GM19438 (cell line): ENCODE data around the gene PRSS36.

ENCODE experiments used
- ATAC-seq: cut with Tn5 transposase; IDR thresholded peaks from one replicate; pipeline ENCODE4 v1.9.1; 2021; ENCODE audit warnings: low read depth; ENCODE audit not compliant: unreplicated experiment

The PRSS36 gene

DNA sequence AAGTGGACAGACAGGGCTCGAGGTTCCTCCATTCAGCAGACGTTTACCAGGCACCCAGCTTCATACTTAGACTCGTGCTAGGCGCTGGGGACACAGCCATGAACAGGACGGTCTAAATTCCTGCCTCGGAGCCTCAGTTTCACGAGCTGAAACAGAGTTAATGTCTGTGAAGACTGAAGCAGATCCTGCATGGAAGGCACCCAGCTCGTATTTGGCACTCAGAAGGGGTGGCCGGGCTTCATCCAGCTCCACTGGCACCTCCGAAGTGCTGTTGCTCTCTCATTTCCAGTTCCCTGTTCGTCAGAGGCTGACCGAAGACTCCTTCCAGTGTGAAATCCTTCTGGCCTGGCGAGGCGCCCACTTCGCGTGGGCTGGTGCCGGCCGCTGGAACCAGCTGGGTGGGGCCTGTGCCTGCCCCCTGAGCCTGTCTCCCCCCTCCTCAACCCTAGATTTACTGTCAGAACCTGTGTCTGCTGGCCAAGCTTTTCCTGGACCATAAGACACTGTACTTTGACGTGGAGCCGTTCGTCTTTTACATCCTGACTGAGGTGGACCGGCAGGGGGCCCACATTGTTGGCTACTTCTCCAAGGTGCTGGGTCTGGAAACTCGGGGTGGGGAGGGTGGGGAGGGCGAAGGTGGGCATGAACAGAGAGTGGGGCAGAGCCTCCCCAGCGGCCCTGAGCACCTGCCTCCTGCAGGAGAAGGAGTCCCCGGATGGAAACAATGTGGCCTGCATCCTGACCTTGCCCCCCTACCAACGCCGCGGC is 20.1 kb downstream of the PRSS36 start:
- no peak for ATAC-seq

DNA sequence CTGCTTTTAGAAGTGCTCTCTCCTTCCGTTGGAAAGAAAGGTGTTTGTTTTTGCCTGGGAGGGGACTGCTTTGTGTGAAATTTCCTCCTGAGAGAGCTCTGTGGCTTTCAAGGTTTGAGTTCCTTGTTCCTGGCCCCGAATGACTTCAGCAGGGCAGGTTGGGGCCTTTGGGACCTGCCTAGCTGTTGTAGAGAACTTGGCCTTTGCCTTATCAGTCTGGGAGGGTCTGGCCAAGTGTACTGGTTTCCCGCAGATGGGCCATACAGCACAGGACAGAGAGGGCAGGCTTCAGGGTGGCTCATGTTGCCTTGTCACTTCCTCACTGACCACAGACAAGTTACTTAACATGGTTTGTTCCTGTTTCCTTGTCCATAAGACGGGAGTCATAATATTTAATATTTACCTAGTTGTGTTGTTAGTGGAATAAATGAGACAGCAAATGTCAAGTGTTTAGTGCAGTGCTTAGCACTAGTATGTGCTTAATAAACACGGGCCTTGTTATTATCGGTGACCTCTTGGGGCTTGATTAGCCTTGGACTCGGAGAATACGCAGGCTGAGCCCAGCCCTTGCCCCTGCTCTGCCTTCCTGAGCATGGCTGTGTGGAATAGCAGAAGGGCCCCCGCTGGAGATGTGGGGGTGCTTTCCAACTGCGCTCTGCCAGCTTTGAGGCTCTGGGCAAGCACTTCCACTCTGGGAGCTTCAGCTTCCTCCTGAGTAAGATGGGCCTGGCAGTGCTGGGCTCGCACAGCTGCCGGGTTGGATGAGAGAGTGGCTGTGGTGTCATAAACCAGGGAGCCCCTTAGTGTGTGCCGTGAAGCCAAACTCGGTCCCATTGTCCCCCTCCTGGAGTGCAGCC is 20.9 kb downstream of the PRSS36 start:
- no peak for ATAC-seq

DNA sequence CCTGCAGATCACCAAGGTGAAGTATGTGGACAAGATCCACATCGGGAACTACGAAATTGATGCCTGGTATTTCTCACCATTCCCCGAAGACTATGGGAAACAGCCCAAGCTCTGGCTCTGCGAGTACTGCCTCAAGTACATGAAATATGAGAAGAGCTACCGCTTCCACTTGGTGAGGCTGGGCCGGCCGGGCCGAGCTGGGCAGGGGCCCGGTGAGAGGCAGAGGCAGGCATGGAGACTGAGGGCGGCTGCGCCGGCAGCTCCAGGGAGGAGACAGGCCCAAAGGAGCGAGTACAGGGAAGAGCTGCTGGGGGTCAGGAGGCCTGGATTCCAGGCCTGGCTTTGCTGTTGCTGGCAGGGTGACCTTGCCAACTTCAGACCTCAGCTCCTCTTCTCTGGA is 22.7 kb downstream of the PRSS36 start:
- no peak for ATAC-seq

DNA sequence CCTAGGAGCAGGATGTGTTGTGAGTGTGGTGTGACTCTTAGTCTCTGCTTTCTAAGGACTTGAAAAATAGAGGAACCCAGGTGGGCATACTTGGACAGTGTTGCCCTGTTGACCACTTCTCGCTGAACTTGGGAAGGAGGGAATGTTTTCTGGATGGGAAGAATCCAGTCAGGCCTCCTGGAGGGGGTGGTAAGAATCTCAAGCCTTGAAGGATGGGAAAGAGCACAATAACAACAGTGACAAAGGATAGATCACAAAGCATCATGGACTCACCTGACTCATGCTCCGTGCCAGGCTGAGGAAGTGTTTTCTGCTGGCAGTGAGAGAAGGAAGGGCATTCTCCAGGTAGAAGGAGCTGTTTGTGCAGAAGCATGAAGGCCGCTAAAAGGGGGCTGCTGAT is 24.0 kb downstream of the PRSS36 start:
- ATAC-seq: no peak

DNA sequence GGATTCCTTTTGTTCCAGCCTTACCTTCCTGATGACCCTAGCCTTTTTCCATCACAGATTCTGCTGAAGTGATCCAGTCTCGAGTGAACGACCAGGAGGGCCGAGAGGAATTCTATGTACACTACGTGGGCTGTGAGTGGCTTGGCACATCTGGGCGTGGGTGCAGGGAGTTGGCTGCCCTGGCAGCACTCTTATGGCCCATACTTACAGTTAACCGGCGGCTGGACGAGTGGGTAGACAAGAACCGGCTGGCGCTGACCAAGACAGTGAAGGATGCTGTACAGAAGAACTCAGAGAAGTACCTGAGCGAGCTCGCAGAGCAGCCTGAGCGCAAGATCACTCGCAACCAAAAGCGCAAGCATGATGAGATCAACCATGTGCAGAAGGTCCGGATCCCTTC is 29.7 kb downstream of the PRSS36 start:
- no peak for ATAC-seq

DNA sequence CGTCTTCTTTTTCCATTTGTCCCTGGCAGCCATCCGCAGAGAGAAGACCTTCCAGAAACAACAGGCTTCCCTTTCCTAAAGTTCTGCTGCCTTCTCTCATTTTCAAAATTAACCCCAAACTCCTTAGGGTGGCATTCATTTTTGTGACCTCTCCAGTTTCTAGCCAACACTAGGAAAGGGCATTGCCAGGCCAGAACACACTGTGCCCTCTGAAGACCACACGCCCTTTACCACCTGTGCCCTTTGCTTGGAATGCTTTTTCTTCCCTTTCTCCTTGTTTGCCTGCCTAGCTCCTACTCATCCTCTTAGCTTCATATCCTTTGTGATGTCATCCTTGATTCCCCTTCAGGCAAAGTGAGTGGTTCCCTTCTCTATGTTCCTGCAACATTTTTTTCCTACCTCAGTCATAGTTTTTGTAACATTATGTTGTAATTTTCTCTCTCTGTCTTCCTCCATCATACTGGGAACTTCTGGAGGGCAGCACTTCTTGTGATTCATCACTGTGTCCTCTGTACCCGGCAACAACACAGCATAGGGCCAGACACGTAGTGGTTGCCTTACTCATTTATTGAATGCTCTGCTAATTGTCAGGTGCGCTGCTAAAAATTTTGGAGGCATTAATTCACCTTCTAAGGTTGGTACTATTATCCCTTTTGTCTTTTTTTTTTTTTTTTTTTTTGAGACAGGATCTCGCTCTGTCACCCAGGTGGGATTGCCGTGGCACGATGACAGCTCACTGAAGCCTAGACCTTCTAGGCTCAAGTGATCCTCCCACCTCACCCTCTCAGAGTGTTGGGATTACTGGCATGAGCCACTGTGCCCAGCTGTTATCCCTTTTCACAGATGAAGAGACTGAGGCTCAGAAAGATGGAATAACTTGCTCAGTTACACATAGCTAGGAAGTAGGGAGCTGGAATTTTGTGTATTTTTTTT is 31.4 kb downstream of the PRSS36 start:
- ATAC-seq: no peak

DNA sequence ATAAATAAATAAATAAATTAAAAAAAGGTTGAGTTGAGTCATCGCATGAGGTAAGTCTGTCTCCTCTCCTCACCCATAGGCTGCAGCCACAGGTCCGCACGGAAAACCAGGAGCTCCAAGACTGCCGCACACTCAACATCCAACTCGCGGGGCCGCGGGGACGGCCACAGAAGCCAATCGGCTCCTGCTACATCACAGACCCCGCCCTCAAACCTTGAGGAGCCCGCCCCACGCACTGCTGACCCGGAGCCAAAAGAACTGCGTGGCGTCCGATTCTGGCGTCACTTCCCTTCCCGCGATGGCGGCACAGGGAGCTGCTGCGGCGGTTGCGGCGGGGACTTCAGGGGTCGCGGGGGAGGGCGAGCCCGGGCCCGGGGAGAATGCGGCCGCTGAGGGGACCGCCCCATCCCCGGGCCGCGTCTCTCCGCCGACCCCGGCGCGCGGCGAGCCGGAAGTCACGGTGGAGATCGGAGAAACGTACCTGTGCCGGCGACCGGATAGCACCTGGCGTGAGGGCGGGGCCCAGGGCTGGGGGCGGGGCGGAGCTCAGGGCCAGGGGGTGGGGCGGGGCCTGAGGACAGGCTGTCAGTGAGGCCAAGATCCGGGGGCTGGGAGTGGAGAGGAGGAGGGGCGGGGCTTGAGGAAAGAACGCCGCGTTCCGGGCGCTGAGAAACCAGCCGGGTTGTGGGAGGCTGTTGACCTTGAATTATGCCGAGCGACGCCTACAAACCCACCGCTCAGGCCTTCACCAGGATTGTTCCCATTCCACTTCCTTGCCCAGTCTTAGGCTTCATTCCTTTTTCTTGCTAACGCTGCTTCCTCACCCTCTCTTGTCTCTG is 32.3 kb downstream of the PRSS36 start, which contains the start of gene KAT8:
Gene KAT8 (plus strand): TSS at position 281 of the 839 bp plus-strand sequence. CDS start 18 bp downstream, at position 299.
- peak; percentile 91 for ATAC-seq

DNA sequence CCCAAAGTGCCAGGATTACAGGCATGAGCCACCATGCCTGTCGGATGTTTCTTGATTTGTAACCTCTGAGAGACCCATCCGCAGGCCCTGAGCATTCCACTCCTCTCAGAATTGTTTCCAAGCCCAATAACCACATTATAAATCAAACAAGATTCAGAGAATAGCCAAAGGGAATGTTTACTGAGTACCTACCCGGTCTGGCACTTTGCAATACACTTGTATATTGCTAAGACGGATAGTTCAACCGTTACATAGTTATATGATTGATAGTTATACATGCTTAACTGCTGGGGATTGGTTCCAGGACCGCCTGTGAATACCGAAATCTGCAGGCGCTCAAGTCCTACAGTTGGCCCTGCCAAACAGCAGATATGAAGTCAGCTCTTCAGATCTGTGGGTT is 35.4 kb downstream of the PRSS36 start:
- no peak for ATAC-seq

DNA sequence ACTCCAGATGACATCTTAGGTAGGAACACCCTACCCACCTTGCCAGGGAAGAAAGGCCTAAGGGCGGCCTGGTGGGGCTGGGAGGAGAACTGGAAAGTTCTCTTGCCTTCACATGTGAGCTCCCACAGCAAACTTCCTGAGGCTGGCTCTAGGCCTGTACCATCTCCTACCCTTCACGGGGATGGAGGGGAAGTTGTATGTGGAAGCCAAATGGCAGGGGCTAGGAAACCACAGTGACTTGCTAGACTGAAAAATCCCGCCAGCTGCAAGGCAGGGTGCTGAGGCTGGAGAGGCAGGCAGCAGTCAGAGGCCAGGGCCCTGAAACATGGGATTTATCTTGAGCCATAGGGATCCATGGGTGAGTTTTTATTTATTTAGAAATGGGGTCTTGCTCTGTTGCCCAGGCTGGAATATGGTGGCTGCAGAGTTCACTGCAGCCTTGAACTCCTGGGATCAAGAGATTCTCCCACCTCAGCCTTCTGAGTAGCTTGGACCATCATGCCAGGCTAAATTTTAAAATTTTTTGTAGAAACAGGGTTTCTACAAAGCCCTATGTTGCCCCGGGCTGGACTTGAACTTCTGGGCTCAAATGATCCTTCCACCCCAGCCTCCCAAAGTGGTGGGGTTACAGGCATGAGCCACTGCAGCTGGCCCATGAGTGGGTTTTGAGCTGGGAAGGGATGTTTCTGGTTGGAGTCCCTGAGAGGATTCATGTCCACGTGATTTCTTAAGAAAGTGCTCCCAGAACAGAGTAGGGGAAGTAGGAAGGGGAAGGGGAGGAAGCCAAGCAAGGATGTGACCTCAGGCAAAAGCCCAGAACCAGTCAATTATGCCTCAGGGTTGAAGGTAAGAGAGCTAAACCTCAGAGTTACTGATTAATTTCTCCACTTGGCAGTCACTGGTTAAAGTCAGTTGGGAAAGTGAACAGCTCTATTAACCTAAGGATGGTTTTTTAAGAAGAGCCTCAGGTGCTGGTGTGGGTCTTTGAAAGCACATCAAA is 36.4 kb downstream of the PRSS36 start:
- no peak for ATAC-seq

DNA sequence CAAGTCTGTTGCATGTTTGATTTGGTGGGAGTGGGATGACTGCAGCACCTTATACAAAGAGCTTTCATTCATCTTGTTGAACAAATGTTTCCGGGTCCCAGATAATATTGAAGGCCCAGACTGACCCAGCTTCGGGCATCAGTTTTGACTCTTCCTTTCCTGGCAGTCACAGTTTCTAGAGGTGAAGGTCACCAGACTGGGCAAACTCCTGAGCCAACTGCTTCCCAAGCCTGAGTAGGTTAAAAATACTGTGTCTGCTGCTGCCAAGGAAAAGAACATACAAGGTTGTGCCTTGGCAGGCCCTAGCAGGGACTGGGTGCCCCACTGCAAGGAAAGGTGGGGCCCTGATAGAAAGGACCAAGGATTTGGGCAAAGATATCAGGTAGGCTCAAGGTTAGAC is 37.2 kb downstream of the PRSS36 start:
- ATAC-seq: no peak

DNA sequence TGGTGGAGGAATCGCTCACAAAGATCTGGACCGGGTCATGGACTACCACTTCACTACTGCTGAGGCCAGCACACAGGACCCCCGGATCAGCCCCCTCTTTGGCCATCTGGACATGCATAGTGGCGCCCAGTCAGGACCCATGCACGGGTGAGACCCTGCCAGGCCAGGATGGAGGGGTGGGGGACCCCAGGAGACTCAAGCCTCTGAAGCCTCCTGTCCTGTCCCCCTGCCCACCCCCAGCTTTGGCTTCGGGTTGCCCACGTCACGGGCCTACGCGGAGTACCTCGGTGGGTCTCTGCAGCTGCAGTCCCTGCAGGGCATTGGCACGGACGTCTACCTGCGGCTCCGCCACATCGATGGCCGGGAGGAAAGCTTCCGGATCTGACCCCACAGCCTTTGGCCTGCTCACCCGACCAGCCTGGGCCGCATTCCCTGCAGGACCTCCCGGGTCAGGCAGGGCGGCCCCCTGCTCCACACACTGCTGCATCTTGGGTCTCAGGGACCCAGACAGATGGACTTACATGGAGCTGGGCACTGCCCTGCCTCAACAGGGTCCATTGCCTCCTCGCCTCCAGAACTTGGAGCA is 37.9 kb downstream of the PRSS36 start:
- ATAC-seq: no peak

DNA sequence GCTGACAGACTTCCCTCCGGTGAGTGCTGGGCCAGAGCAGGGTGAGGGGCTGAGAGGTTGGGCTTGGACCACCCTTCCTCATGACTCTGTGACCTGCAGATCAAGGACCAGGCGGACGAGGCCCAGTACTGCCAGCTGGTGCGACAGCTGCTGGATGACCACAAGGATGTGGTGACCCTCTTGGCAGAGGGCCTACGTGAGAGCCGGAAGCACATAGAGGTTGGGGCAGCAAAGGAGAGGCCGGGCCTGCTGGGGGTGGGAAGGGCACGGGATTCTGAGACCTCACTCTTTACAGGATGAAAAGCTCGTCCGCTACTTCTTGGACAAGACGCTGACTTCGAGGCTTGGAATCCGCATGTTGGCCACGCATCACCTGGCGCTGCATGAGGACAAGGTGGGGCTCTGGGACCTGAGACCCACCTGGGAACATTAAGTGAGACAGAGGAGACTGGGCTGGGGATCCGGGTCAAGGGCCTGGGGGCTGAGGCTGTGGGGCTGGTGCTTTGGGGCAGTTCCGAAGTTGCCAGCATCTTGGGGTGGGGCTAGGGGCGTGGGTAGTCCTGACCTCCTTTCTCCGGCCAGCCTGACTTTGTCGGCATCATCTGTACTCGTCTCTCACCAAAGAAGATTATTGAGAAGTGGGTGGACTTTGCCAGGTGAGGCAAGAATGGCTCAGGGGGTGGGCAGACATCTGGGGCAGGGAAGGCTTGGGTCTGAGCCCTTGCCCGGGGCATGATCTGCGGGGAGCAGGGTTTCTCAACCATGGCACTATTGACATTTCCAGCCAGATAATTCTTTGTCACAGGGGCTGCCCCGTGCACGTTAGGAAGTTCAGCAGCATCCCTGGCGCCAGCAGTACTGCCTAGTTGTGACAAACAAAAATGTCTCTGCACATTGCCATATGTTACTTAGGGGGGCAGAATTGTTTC is 39.5 kb downstream of the PRSS36 start:
- ATAC-seq: no peak

DNA sequence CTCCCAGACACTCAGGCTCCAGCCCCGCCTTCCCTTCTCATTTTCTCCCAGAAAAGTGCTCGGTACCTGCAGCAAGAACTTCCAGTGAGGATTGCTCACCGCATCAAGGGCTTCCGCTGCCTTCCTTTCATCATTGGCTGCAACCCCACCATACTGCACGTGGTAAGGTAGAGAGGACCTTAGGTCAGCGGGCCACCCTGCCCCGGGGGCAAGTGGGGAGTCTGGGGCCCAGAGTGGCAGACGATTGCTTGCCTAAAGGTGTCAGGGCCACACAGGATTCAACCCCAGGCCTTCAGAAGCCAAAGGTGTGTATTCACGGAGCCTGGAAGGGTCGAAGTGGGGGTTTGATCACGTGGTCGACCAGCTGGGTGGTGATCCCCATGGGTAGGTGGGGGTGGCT is 40.2 kb downstream of the PRSS36 start:
- no peak for ATAC-seq

DNA sequence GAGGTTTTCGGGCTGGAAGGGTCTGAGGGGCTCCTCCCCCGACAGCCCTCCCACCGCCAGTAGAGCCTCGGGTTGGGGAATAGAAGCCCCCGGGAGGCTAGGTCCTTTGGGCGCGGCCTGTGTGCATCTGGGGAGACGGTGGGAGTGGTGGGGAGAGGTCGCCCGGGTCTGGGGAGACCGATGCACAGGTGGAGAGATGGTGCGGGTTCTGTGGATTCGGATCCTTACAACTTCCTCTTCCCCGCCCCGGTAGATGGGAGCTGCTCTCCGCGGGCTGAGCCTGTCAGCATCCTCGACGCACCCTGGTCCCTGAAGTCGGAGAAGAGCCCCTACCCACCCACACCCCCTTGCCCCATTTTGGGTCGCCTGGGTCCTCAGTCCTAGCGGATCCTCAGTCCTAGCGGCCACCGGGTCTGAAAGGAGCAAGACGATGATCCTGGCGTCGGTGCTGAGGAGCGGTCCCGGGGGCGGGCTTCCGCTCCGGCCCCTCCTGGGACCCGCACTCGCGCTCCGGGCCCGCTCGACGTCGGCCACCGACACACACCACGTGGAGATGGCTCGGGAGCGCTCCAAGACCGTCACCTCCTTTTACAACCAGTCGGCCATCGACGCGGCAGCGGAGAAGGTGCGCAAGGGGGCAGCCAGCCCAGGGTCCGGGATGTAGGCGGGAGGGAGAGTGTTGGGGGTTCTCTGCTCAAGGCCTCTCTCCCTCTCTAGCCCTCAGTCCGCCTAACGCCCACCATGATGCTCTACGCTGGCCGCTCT is 40.9 kb downstream of the PRSS36 start:
- ATAC-seq: no peak

DNA sequence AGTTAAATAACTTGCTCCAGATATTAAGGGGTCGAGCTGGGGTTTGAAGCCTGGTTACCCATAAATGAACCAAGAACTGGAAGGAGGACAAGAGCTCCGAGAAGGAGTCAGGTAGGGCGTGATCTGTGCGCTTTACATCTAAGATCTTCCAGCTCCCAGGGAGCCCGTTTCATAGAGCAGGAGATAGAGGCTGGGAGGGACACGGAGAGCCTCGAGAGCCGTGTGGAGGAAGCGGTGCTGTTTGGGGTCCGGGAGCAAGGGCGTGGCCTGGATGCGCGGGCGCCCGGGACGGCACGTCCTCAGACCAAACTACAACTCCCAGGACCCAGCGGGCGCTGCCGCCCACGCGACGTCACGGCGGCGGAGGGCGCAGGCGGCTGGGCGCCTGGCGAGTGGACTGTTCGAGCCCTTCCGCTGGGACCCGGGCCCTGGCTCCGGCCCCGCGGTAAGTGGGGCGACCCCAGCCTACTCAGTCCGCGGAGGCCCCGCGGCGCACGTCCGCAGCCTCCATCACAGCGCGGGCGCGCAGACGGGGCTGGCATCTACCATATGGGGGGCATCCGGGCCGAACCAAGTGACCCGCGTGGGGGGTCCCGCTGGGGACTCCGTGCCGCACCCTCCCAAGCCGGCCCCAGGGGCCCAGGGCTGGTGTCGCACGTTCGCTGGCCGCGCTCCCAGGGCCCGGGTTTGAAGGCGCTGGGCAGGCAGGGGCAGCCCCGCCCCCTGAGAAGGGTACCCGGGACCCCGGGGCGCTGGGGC is 41.7 kb downstream of the PRSS36 start, which contains the start of gene BCKDK:
Gene BCKDK (plus strand): TSS at position 352 of the 759 bp plus-strand sequence. CDS start 838 bp downstream, outside the sequence.
- peak; percentile 75 for ATAC-seq

DNA sequence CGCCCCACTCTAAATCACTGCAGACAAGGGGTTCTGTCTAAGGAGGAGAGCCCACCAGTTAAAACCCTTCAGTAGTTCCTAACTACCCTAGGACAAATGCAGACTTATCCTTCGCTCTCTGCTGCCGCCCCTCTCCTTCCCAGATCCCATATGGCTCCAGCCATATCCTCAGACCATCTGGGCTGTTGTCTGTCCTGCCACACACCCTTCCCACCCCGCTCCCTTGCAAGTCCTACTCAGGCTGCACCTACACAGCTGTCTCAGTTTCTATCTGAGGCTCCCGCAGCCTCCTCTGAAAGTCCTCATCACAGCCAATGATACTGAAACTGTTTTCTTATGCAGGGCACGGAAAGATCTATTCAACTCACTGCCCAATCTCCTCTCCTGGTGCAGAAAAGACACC is 42.4 kb downstream of the PRSS36 start:
- ATAC-seq: peak; percentile 53
